HG02798 (cell line): ENCODE measurements around the gene TNS1.

Experiments used
- ATAC-seq: cut with Tn5 transposase; IDR thresholded peaks from one replicate; pipeline ENCODE4 v1.9.1; 2021; ENCODE audit warnings: mild to moderate bottlenecking; ENCODE audit not compliant: unreplicated experiment, poor library complexity

The TNS1 gene

DNA sequence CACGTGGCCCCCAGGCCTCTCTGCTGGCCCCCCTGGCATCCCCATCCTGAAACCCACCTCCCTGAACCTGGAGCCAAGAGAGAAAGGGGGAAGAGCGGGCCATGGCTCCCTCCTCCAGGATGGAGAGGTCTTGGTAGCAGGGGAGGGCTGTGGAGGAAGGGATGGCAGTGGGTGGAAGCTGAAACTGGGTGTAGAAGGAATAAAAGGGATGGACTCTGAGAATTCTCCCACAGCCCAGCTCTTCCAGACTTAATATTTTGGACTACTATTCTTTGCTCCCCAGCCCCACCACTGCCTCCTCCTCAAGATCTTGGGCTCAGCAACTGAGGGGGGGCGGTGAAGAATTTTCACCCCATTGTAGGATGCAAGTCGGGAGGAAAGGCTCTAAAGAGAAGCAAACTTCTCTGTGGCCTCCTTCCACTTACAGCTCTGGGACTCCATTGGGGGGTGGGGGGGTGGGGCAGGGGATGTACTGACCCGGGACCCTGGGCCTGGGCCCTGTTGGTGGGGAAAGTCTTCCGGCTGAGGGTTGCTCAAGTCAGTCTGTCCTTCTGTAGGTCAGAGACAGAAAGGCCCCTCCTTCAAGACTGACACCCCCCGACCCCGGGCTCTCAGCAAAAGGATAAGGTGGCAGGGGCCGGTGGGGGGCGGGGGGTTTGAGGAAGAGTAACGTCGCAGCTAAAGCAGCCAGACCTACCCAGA lies 501 bp downstream of the TNS1 start:
- no peak for ATAC-seq

DNA sequence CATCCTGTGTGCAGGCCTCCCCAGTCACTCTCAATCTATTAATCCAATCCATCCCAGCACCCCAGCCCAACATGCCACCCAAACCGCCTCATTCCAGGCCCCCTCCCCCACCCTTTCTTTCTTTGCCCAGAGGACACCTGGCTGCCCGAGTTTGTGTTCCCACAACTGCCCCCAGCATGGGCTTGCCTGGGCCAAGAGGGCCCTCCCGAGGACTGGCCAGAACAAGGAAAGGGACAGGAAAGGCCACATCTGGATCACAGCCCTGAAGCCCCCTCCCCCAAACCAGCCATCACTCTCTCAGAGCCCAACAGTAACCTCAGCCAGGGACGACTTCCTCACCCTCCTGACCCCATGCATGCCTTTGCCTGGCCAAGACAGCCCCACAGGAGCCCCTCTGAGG lies 1.2 kb downstream of the TNS1 start:
- no peak for ATAC-seq

DNA sequence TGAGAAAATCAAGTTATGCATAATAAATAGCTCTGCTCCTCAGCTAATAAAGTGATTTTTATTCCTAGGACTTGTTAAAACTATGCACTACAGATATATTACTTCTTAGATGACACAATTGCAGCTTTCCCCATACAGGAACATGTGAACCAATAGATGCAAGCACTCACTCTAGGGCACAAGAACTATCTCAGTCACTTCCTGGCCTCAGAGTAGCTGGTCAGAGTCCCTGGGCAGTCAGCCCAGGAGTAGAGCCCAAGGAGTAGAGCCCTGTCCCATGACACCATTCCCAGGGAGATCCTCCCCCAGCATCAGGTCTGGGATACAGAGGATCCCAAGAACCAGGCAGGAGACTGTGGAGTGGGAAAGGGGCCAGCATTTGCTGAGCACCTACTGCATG lies 2.7 kb downstream of the TNS1 start:
- ATAC-seq: no peak

DNA sequence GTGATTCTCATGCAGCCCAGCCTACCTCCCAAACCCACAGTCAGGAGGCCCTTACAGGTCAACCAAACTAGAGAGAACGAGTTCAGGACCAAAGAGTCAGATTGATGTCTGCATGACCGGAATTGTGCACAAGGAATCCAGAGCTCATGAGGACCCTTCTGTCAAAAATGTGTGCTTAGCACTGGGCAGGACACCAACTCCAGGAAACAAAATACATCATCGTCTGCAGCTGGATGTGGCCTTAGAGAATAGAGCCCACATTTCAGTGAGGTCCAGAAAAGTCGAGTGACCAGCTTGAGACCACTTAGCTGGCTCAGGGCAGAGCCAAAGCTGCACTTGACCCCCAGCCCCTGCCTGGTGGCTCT lies 3.2 kb downstream of the TNS1 start:
- ATAC-seq: no peak

DNA sequence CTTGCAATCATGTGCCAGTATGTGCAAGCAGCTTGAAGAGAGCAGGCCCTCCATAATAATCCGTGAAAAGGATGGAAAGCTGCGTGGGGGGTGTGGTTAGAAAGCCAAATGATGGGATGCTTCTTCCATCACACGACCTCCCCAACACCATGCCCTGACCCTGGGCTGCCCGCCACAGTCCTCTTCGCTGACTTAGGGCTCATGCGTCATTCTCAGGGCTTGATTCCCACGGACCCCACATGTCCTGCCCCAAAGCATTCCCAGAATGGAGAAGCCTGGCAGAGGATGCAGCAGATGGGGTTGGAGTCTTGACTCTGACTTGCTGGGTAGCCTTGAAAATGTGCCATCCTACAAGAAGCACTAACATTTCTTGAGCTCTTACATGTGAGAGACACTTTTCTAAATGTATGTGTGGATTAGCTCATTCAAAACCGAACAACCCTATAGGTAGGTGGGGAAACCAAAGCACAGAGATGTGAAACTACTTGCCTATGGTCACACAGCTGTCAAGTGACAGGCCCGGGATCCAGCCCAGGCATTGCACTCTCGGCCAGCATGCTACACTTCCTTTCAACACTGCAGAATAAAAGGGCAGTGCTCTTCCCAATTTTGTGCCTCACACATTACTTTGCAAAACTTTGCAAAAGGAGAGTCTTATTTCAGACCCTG lies 3.7 kb downstream of the TNS1 start:
- peak; percentile 38 for ATAC-seq

DNA sequence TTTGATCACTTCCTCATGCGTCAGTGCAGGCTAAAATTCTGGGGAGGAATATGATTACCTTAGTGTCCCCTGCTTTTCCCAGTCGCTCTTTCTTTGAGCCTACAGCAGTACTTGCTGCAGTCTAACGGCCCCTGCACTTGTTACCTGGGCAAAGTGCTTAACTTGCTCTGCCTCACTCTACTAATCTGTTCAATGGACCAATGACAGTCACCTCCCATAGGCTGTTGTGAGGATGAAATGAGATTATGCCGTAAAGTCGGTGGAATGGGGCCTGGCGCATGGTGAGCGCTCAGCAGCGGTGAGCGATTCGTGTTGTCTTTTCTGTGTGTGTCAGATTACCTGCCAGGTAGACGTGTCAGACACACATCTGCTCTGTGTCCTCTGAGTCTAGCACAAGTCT lies 5.3 kb downstream of the TNS1 start:
- no peak for ATAC-seq

DNA sequence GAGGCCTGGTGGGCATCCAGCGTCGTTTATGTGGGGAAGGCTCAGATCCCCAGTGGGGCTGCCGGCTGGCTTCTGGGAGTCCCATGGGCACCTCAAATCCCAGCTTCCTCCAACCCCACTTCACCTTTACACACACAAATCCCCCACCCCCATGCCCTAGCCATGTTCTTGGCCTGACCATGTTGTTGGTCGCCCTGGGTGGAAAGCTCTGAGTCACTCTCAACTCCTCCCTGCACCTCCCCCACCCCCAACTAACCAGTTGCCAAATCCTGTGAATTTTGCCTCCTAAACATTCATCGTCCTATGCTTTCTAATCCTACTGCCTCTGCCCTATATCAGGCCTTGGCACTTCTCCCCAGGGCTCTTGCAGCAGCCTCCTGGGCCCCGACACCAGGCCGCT lies 6.4 kb downstream of the TNS1 start:
- no peak for ATAC-seq

DNA sequence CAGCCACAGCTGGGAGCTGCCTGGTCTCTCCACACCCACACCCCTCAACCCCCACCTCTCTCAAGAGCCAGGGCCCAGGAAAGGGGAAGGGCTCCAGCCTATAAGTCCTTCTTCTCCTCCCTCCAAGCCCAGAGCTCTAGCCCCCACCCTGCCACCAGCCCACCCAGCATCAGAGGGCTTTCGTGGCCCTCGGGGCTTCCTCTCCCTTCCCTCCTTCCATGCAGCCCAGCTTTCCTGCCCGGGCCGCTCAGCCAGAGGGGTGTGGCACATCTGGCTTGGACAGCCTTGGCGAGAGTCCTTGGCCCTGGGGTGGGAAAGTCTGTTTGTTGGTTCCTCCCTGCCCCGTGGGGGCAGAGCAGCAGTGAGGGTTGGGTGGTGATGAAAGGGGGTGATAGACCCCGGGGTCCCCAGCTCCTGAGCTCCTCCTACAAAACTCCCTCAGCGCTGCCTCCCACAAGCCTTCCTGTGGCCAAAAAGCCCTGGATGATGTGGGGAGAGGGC lies 7.0 kb downstream of the TNS1 start:
- ATAC-seq: no peak

DNA sequence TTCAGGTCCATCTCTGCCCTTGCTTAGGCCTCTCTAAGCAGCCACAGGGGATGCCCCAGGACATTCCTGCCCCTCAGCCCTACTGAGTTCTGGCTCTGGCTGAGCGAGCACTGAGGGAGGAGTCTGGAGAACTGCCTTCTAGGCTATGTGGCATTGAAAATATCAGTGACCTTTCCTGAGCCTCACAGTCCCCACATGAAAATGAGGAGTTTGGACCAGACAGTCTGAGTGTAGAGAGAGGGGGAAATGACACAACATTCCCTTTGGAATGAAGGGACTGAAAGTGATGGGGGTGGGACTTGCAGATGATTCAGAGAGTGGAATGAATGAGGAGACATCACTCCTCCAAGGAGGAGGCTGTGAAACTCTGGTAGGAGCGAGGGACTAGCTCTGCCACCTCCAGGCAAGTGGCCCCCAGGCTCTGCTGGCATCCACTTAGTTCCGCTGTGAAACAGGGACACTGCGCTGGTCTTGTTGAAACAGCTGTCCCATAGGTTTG lies 8.0 kb downstream of the TNS1 start:
- ATAC-seq: no peak

DNA sequence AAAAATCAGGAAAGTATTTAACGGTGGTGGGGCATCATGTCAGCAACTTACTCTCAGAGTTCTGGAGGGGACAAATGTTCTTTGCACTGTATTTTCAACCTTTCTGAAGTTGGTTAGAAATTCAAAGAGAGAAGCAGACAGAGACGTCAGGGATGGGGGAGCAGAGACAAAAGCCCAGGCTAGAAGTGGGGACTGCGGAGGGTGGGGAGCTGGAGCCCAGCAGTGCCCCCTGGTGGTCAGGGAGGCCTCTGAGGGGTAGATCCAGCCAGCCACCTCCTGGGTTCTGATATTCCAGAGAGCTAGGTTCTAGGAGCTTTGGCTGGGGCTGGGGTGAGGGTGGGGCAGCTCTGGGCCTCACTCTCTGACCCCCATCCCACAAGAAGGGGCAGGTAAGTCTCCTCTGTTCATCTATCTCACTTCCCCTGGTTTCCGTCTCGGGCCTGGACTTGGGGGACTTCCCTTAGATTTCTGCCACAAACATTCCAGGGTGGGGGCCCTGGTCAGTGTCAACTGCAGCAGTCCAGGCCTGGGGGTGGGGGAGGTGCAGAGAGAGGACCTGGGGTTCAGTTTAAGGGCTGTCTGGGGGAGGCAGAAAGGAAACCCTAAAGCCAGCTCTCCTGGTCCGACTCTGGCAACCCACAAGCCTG lies 8.9 kb downstream of the TNS1 start:
- ATAC-seq: peak; percentile 45

DNA sequence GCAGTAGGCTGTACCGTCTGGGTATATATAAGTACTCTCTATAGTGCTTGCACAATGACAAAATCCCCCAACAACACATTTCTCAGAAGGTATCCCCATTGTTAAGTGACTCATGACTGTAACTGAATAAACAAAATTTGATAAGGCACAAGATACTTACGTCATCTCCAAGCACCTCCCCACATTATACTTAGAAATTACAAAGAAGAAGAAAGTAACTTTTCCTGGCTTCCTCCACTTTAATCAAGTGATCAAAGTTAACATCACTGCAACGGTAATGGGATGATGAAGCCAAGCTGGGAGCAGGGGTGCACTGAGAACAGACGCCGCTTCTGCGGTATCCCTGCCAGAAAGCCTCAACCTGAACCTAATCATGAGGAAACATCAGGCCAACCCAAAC lies 9.7 kb downstream of the TNS1 start:
- no peak for ATAC-seq

DNA sequence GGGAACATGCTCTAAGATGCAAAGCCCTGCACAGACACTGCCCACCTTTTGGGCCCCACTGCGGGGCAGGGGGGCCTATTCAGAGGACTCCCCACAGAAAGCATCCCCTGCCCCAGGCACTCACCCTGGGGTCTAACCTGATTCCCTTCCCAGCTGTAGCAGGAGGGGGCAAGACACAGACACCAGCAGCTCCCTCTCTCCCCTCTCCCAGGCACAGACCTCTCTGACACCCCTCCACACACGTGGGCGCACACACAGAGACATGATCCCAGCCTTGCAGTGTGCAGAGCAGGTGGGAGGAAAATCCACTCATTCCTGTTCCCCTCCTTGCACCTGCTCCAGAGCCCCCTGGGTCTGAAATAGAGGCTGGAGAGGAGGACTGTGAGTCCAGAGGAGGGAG lies 10.7 kb downstream of the TNS1 start:
- no peak for ATAC-seq

DNA sequence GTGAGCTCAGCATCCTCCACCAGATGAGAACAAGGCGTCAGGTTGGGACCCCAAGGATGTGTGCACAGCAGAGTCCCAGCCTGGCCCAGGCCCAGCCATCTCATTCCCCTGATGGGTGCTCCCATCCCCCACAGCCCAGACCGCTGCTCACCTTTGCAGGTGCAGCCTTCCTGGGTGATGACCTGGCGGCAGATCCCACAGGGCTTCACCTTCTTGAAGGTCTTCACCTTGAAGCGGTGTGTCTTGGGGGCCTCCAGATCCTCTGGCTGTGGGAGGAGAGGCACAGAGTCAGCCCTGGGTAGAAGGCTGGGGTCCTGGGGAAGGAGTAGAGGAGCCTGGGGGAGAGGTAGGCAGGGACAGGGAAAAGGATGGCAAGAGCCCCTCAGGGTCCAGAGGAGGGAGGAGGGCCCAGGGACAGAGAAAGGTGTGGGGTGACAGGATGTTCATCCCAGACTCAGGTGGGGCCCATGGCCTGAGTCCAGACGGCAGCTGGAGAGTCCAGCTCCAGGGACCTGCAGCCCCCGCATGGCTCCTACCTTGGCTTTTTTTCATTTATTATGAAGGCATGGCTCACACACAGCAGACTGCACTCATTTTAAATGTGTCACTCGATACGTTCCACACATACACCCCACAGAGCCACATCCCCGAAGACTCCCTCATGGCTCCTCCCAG lies 11.9 kb downstream of the TNS1 start:
- ATAC-seq: no peak

DNA sequence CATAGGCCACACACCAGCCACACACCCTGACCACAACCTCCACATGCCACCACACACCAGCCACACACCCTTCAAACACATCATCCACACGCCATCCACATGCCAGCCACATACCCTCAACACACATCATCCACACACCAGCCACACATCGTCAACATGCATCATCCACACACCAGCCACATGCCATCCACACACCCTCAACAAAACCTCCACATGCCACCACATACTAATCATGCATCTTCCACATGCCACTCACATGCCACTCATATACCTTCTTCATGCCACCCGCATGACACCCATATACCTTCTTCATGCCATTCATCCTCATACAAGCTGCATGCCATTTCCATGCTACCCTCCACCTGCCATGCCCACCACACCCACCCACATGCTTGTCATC lies 12.4 kb downstream of the TNS1 start:
- no peak for ATAC-seq

DNA sequence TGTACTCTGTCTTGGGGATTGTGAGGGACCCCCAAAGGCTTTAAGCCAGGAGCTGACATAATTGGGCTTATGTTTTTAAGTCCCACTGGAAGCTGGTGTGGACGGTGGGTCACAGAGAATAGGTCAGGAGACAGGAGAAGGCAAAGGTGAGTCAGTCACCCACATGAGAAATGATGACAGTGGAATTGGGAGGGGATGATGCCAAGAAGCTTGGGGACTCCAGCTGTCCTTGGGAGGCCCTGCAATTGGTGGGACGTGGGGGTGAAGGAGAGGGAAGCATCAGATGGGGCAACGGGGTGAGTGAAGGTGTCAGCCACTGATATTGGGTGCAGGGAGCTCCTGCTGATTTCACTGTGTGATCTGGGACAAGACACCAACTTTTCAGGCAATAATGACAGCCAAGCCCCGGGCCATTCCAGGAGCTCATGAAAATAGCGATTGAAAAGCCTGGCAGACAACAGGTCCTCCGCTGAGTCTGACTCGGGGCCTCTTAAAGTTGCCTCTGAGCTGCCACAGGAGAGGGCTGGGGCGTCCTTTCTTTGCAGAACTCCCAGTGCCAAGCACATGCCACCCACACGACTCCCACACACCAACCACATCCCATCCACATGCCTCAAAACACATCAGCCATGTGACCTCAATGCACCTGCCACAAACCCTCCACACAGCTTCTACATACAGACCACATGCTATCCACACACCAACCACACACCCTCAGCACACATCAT lies 13.4 kb downstream of the TNS1 start:
- no peak for ATAC-seq

DNA sequence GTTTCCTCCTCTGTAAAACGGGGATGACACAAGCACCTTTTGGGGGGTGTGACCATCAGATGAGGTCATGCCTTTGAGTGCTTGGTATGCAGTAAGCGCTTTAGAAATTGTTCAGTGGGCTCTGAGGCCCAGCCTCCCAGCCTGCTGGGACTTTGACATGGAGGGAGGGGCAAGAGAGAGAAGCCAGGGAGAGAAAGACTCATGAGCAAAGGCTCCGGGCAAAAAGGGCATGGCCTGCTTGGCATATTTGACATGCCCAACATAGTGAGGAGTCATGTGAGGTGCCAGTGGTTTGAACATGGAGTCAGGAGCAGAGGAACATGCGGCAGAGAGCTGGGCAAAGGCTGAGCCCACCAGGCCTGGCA lies 14.0 kb downstream of the TNS1 start:
- no peak for ATAC-seq

DNA sequence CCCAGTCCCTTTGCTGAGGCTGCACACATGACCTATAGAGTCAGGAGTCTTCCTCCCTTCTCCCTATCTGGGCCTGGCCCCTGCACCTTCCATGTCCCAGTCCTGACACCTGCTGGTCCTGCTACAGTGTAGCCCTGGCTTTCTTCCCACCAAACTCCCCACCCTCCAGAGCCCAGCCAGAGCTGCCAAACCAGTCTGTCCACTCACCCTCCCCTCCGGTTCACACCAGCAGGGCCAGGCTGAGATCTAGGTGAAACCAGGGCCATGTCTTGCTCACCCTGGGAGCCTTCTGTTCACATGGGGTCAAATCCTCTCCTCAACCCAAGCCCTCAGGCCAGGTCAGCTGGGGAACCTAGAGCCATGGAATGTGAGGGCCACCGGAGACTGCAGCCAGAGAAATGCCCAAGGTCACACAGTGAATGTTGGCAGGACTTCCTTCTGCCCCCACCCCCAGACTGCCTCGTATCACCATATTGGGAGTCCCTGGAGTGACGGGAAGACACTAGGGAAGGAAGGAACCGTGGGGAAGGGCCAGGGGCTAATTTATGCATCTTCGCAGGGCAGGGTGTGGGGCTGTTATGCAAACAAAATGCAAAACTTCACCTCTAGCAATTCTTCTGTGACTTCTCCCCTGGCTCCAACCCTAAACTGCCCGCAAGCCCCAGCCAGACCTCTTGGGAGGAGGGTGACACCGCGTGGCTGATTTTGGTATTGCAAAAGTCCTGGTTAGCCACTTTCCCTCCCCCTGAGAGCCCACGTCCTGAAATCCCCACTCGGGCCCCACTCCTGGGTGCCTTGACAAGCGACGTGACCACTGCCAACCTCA lies 14.6 kb downstream of the TNS1 start:
- peak; percentile 70 for ATAC-seq

DNA sequence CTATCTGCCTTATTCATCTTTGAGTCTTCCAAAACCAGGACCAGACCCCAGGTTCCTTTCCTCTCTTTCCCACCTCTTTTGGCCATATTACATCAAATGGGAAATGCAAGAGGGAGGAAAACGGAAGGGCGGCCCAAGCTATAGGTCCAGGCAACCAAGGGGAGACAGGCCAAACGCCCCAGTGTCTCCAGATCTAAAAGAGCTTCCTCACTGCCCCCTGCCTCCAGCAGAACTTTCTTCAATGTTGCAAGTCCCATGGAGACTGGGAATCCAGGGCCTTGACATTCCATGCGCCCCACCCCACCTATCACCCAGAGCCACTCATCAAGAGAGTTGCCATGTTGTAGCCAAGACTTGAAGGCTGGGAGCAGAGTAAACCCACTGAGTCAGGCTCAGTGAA lies 15.4 kb downstream of the TNS1 start:
- ATAC-seq: no peak

DNA sequence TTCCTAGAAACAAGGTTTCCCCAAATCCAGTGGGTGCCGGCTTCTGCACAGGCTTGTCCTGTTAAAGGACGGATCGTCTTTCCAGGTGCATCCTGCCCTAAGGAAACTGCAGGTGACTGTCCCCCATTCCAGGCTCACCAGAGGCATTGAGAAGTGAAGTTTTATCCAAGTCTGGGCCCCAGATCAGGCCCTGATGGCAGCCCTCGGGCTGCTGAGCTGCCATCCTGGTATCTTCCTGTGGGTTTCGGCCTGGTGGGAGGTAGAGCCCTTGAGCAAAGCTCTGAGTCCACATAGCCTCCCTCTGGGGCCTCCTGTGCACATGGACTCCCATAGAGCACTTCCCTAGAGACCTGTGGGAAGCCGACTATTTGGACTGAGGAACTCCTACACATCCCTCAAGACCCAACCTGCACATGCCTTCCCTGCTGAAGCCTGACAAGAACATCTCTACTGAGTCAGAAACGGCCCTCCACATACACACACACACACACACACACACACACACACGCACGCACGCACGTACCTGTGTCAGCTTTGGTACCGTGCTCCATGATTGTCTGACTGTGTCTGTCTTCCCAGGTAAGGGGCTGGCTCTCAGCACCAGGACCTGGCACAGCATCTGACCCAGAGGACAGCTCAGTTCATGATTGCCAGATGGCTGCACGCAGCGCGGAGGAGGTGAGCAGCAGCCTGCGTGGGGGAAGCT lies 16.4 kb downstream of the TNS1 start:
- ATAC-seq: no peak
